Mucosa of stomach (tissue), 1 donor: ENCODE measurements around the gene GMCL2.

Experiments used
- H3K27me3 ChIP-seq: one replicate; pipeline ENCODE4 v1.7.0; 2013; ENCODE audit warnings: mild to moderate bottlenecking, low read length; ENCODE audit not compliant: control insufficient read depth, insufficient read depth
- H3K36me3 ChIP-seq: one replicate; pipeline ENCODE4 v1.7.0; 2013; ENCODE audit warnings: low read length; ENCODE audit not compliant: control insufficient read depth, insufficient read depth
- H3K4me1 ChIP-seq: one replicate; pipeline ENCODE4 v1.7.0; 2013; ENCODE audit warnings: mild to moderate bottlenecking, low read length; ENCODE audit not compliant: control insufficient read depth, insufficient read depth
- H3K4me3 ChIP-seq: one replicate; pipeline ENCODE4 v1.7.0; 2013; ENCODE audit warnings: low read length
- H3K9ac ChIP-seq: one replicate; pipeline ENCODE4 v1.7.0; 2013; ENCODE audit warnings: mild to moderate bottlenecking, low read length, moderate library complexity
- H3K9me3 ChIP-seq: one replicate; pipeline ENCODE4 v1.7.0; 2013; ENCODE audit warnings: mild to moderate bottlenecking, low read length, moderate library complexity; ENCODE audit not compliant: control insufficient read depth
- donor health status: Pancreatic carcinoma.

GMCL2 gene

DNA sequence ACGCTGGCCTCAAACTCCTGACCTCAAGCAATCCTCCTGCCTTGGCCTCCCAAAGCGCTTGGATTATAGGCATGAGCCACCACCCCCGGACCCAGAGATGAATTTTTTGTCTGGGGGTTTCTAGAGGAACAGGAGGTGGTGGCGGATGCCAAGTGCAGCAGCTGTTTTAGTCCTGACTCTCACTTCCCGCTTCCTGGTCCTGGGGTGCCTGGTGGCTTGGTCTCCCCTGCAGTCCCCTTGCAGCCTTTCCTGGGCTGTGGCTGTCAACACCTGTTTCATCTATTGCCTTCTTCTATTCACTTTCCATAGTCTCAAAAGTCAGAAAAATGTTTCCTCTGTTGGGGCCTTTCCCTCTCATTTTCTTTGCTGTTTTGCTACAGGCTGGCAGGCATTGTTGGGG lies 27.0 kb downstream of the GMCL2 start:
- peaks cover 25% of the 10 kb centered on the region for H3K27me3 ChIP-seq
- no peaks in the 10 kb centered on the region for H3K9me3 ChIP-seq
- peaks cover 8% of the 10 kb centered on the region for H3K4me1 ChIP-seq

DNA sequence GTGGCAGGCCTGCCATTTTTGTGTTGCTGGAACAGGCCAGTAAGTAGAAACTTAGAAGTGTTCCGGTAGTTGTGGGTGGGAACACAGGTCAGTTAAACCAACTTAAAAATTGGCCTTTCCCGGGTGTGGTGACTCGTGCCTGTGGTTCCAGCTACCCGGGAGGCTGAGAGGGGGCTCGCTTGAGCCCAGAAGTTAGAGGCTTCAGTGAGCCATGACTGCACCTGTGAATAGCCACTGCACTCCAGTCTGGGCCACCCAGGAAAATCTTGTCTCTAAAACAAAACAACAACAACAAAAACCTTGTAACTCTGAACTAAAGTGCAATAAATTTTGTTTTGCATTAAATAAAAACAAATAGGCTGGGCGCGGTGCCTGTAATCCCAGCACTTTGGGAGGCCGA lies 32.1 kb downstream of the GMCL2 start:
- no peak overlapping the region for H3K9ac ChIP-seq
- H3K9me3 ChIP-seq, result no peaks in the 10 kb centered on the region
- H3K36me3 ChIP-seq, result no peaks in the 10 kb centered on the region
- no peaks in the 10 kb centered on the region for H3K27me3 ChIP-seq
- peaks cover 11% of the 10 kb centered on the region for H3K4me1 ChIP-seq
- H3K4me3 ChIP-seq, result no peak overlapping the region

More for the DNA sequence above, 27.0 kb downstream of the GMCL2 start:
- no peak overlapping the region for H3K9ac ChIP-seq
- H3K4me3 ChIP-seq, result no peak overlapping the region
- H3K36me3 ChIP-seq, result no peaks in the 10 kb centered on the region

- peak within 1 kb of the TSS; percentile 67 for H3K9ac ChIP-seq
- H3K36me3 ChIP-seq, result peaks cover 3% of the 10 kb centered on the region
- H3K9me3 ChIP-seq, result no peaks in the 10 kb centered on the region
- H3K4me3 ChIP-seq, result peak within 1 kb of the TSS; percentile 68
- H3K27me3 ChIP-seq, result no peaks in the 10 kb centered on the region
- peaks cover 11% of the 10 kb centered on the region for H3K4me1 ChIP-seq
Observed at GRCh38 chr5:178153530-178154340, 33.4 kb downstream of the GMCL2 start, which contains the start of gene NHP2. TSS of gene NHP2 (minus strand) at chr5:178153885. CDS start at chr5:178153817, 68 bp downstream.

GRCh38 chr5:178152491-178153444 lies 34.4 kb downstream of the GMCL2 start:
- Histone ChIP-seq H3K9ac (peak overlapping the region; percentile 67), H3K4me3 (peak overlapping the region; percentile 68), H3K9me3 (no peaks in the 10 kb centered on the region), H3K4me1 (peaks cover 11% of the 10 kb centered on the region), H3K36me3 (peaks cover 11% of the 10 kb centered on the region), H3K27me3 (no peaks in the 10 kb centered on the region)

DNA sequence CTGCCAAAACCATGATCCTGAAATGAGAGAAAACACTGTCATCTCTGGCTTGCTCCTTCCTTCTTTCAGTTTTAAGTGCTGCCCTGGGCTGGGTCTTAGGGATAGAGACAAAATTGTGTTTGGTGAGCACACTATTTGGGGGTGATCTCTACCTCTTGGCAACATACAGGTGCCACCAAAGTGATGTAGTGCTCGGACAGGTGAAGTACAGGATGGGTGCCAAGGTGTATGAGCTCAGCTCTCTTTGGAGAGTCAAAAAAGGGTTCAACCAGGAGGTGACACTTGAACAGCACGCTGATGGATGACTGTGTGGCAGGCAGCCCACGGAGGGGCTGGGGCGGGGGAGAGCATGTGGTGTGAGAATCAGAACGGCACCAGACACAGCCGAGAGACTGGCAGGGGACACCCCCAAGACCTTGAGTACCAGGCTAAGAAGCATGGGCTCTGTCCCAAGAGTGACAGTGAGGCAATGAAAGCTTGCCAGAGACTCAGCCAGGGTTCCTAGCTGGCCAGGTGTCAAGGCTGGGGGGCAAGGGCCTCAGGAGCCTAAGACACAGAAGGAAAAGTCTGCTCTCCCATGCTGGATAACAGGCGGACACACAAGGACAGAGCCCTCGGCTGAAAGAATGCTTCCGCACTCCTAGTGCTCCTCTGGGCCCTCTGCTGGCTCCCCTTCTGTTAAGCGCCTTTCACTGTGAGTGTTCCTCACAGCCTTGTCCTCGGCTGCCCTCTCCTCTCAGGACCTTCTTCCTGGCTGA lies 36.0 kb downstream of the GMCL2 start:
- no peak overlapping the region for H3K4me3 ChIP-seq
- H3K9ac ChIP-seq, result no peak overlapping the region
- H3K9me3 ChIP-seq, result no peaks in the 10 kb centered on the region
- H3K4me1 ChIP-seq, result peaks cover 11% of the 10 kb centered on the region
- peaks cover 27% of the 10 kb centered on the region for H3K36me3 ChIP-seq
- no peaks in the 10 kb centered on the region for H3K27me3 ChIP-seq

DNA sequence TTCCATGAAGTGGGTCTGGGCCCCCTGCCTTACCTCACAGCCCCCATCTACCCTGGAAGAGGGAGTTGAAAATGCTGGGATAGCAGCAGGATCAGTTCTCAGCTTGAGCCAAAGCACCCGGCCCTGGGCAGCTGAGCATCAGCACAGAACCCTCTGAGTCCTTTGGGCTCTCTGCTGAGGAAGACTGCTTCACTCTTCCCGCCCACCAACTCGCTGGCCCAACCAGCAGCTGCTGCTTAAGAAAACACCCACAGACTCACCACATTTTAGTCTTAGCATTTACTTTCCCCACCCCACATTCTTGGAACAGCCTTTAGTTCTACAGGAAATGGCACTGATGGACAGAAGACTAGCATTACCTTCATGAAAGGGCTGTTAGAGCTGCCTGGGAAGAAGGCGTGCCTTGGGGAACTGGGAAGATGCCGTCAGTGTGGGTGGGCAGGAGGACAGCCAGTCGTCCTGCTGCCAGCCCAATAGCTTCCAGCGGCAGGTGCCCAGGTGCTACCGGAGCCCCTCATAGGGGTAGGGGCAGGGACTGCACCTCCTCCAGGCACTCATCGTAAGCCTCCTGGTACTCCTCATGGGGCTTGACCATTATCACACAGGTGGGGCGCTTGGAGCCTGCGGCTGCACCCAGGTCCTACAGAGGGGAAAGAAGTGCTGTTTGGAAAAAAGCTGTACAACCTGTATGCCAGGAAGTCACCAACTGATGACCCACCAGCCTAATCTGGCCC lies 37.8 kb downstream of the GMCL2 start:
- H3K27me3 ChIP-seq, result no peaks in the 10 kb centered on the region
- no peak overlapping the region for H3K9ac ChIP-seq
- H3K9me3 ChIP-seq, result no peaks in the 10 kb centered on the region
- no peak overlapping the region for H3K4me3 ChIP-seq
- peaks cover 32% of the 10 kb centered on the region for H3K36me3 ChIP-seq
- peaks cover 8% of the 10 kb centered on the region for H3K4me1 ChIP-seq

- Histone ChIP-seq H3K27me3 (no peaks in the 10 kb centered on the region), H3K36me3 (peaks cover 32% of the 10 kb centered on the region)
Observed at GRCh38 chr5:178147406-178147805, 39.8 kb downstream of the GMCL2 start.

GRCh38 chr5:178145965-178146820 lies 41.0 kb downstream of the GMCL2 start:
- H3K4me3 ChIP-seq, result no peak overlapping the region
- H3K27me3 ChIP-seq, result no peaks in the 10 kb centered on the region
- H3K36me3 ChIP-seq, result peaks cover 32% of the 10 kb centered on the region
- H3K4me1 ChIP-seq, result no peaks in the 10 kb centered on the region
- no peaks in the 10 kb centered on the region for H3K9me3 ChIP-seq
- H3K9ac ChIP-seq, result no peak overlapping the region

More at GRCh38 chr5:178147406-178147805, 39.8 kb downstream of the GMCL2 start:
- peaks cover 5% of the 10 kb centered on the region for H3K4me1 ChIP-seq
- no peak overlapping the region for H3K9ac ChIP-seq
- no peak overlapping the region for H3K4me3 ChIP-seq
- H3K9me3 ChIP-seq, result no peaks in the 10 kb centered on the region

GRCh38 chr5:178143901-178144300 lies 43.3 kb downstream of the GMCL2 start:
- Histone ChIP-seq H3K9ac (no peak overlapping the region), H3K9me3 (no peaks in the 10 kb centered on the region), H3K4me3 (no peak overlapping the region), H3K4me1 (no peaks in the 10 kb centered on the region), H3K36me3 (peaks cover 31% of the 10 kb centered on the region), H3K27me3 (no peaks in the 10 kb centered on the region)

- Histone ChIP-seq H3K27me3 (no peaks in the 10 kb centered on the region), H3K9me3 (no peaks in the 10 kb centered on the region), H3K4me1 (no peaks in the 10 kb centered on the region), H3K9ac (no peak overlapping the region), H3K36me3 (peaks cover 26% of the 10 kb centered on the region), H3K4me3 (no peak overlapping the region)
Observed at GRCh38 chr5:178143246-178143645, 43.9 kb downstream of the GMCL2 start.
